Tibial nerve (tissue), 4 donors: ENCODE results near the gene MIF4GD. TPM values are rescaled to one million over a fixed set of nuclear protein-coding genes. Genes with fewer than 3 reads are reported as not detected.
"Not testable (repeated sequence)": the region's sequence is repeated elsewhere in the genome, so short reads cannot be mapped to it uniquely, and the experiment has no call there.

Experiments used
- DNase-seq, 2 donors: peaks; one replicate each; pipeline ENCODE4 v3.0.0-alpha.2; 2019; ENCODE audit warnings: low spot score in 2 of 2
- H3K27ac ChIP-seq, 4 donors: fragments of 200-600 bp; sonication (generic) in 3 of 4; one replicate each; pipeline ENCODE4 v1.5.1; 2017 to 2019; ENCODE audit warnings: mild to moderate bottlenecking in 1 of 4
- H3K27me3 ChIP-seq, 2 donors: fragments of 200-600 bp; sonication (generic) in 1 of 2; one replicate each; pipeline versions ENCODE4 v1.5.1 to v1.6.0; 2017 to 2019
- H3K36me3 ChIP-seq, 3 donors: fragments of 200-600 bp; sonication (generic); one replicate each; pipeline ENCODE4 v1.5.1; 2018 to 2019
- H3K4me1 ChIP-seq, 4 donors: fragments of 200-600 bp; sonication (generic) in 3 of 4; one replicate each; pipeline ENCODE4 v1.5.1; 2017 to 2019
- H3K4me3 ChIP-seq, 4 donors: fragments of 200-600 bp; sonication (generic) in 3 of 4; one replicate each; pipeline ENCODE4 v1.5.1; 2017 to 2019; ENCODE audit warnings: mild to moderate bottlenecking in 1 of 4, moderate library complexity in 1 of 4
- H3K9me3 ChIP-seq, 4 donors: fragments of 200-600 bp; sonication (generic) in 3 of 4; one replicate each; pipeline ENCODE4 v1.5.1; 2017 to 2019
- CTCF ChIP-seq, 5 experiments: fragments of 200-600 bp in 3 of 5; fragments of 450-650 bp in 2 of 5; sonication (generic) in 3 of 5; IDR thresholded peaks; one replicate each; pipeline ENCODE4 v1.5.1; 2016 to 2019; ENCODE audit warnings: antibody characterized with exemption in 5 of 5, mild to moderate bottlenecking in 3 of 5, moderate library complexity in 2 of 5
- EP300 ChIP-seq, 2 donors: sonication (generic); formaldehyde crosslinking; IDR thresholded peaks; one replicate each; pipeline ENCODE4 v1.6.1; 2017; ENCODE audit warnings: antibody characterized with exemption in 2 of 2, mild to moderate bottlenecking in 1 of 2
- POLR2A ChIP-seq, 2 donors: fragments of 450-650 bp; IDR thresholded peaks; one replicate each; pipeline ENCODE4 v1.6.1; 2017; ENCODE audit warnings: antibody characterized with exemption in 2 of 2, mild to moderate bottlenecking in 2 of 2, moderate library complexity in 2 of 2
- WGBS, 2 donors: methylation state at CpG; one replicate each; pipeline ENCODE4 v1.1.5; 2018; 5-methylcytosine and 5-hydroxymethylcytosine counted together
- total RNA-seq, 4 donors: library from RNA; depleted of rRNA; stranded (reverse); fragments of >200 nt; gene quantifications; one replicate each; pipeline ENCODE4 v1.1.0, GENCODE V29; 2016

The MIF4GD gene
- total RNA-seq, 4 donors from 2014 or later: 18.4 to 53.1 (median 41.0) TPM

GRCh38 chr17:75288770-75289114 lies 17.7 kb upstream of the MIF4GD start:
- Histone ChIP-seq H3K4me3 (peak overlapping the region; percentile 66 to 83 (median 72)), H3K4me1 (peaks cover 0 to 14% (median 4%) of the 10 kb centered on the region in 4 donors), H3K9me3 (no peaks in the 10 kb centered on the region), H3K27ac (peak overlapping the region in 3 of 4 donors; percentile 68 to 95 (median 91)), H3K36me3 (peaks cover 0 to 29% (median 0%) of the 10 kb centered on the region in 3 donors), H3K27me3 (no peaks in the 10 kb centered on the region)
- DNase-seq: no peak
- 1 to 2% methylated on average over 14 of the region's 14 CpGs for WGBS, 2 donors
- TF ChIP-seq EP300 (IDR thresholded peaks at IDR 0.05): no peak
- TF ChIP-seq POLR2A (IDR thresholded peaks at IDR 0.05): no peak
- TF ChIP-seq CTCF (IDR thresholded peaks at IDR 0.05): no peak

DNA sequence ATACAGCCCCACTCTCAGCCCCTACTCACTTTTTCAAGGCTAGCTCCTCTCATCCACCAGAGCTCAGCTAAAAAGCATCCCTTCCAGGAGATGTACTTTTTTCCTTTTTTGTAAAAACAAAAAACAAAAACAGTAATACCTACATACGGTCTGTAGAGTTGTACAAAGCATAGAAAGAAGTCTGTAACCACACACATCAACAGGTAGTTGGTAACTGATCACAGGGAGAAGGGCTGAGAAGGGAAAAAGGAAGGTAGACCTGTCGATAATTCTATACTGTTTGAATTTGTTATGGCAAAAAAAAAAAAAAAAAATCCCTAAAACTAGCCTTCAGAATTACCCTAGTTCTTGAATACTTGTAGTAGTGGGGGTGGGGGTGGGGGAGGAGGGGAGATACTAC lies 17.3 kb upstream of the MIF4GD start:
- H3K36me3 ChIP-seq: peaks cover 0 to 32% (median 0%) of the 10 kb centered on the region in 3 donors
- no peak for TF ChIP-seq CTCF (IDR thresholded peaks at IDR 0.05)
- no peak for TF ChIP-seq EP300 (IDR thresholded peaks at IDR 0.05)
- no peak for TF ChIP-seq POLR2A (IDR thresholded peaks at IDR 0.05)
- peak overlapping the region; percentile 66 to 83 (median 72) for H3K4me3 ChIP-seq
- peak overlapping the region in 1 of 4 donors; percentile 95 for H3K27ac ChIP-seq
- no peak for DNase-seq
- WGBS, 2 donors: 17 to 31% methylated on average over 2 of the region's 2 CpGs
- H3K9me3 ChIP-seq: no peaks in the 10 kb centered on the region
- no peaks in the 10 kb centered on the region for H3K27me3 ChIP-seq
- peaks cover 0 to 14% (median 4%) of the 10 kb centered on the region in 4 donors for H3K4me1 ChIP-seq

DNA sequence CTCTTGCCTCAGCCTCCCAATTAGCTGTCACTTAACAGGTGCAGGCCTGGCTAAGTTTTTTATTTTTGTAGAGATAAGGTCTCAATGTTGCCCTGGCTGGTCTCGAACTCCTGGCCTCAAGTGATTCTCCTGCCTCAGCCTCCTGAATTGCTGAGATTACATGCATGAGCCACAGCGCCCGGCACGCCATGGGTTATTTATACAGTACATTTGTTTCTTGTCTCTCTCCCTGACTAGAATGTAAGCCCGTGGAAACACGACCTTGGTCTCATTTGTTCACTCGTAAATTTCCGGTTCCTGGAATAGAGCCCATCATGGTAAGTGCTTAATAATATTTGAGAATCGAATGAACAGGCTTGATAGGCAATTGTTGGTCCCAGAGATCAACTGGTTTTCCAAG lies 16.2 kb upstream of the MIF4GD start:
- H3K27ac ChIP-seq: no peak overlapping the region
- TF ChIP-seq POLR2A (IDR thresholded peaks at IDR 0.05): no peak
- no peak for TF ChIP-seq CTCF (IDR thresholded peaks at IDR 0.05)
- no peak for TF ChIP-seq EP300 (IDR thresholded peaks at IDR 0.05)
- peaks cover 0 to 14% (median 4%) of the 10 kb centered on the region in 4 donors for H3K4me1 ChIP-seq
- 80 to 83% methylated on average over 9 of the region's 9 CpGs for WGBS, 2 donors
- H3K36me3 ChIP-seq: peaks cover 0 to 43% (median 3%) of the 10 kb centered on the region in 3 donors
- DNase-seq: no peak
- H3K9me3 ChIP-seq: no peaks in the 10 kb centered on the region
- no peaks in the 10 kb centered on the region for H3K27me3 ChIP-seq
- no peak overlapping the region for H3K4me3 ChIP-seq

- Histone ChIP-seq H3K9me3 (no peaks in the 10 kb centered on the region), H3K4me3 (no peak overlapping the region), H3K27me3 (no peaks in the 10 kb centered on the region), H3K36me3 (peaks cover 0 to 63% (median 7%) of the 10 kb centered on the region in 3 donors), H3K27ac (no peak overlapping the region), H3K4me1 (peaks cover 0 to 14% (median 4%) of the 10 kb centered on the region in 4 donors)
- WGBS, 2 donors: 80 to 81% methylated on average over 6 of the region's 6 CpGs
- no peak for DNase-seq
- TF ChIP-seq POLR2A (IDR thresholded peaks at IDR 0.05) (no peak), EP300 (IDR thresholded peaks at IDR 0.05) (no peak), CTCF (IDR thresholded peaks at IDR 0.05) (no peak)
Measured at GRCh38 chr17:75285123-75285522, 14.1 kb upstream of the MIF4GD start.

DNA sequence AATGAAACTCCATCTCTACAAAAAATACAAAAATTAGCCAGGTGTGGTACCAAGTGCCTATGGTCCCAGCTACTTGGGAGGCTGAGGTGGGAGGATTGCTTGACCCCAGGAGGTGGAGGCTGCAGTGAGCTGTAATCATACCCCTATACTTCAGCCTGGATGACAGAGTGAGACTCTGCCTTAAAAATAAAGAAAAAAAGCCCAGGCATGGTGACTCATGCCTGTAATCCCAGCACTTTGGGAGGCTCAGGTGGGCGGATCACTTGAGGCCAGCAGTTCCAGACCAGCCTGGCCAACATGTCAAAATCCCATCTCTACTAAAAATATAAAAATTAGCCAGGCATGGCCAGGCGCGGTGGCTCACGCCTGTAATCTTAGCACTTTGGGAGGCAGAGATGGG lies 9.2 kb upstream of the MIF4GD start:
- DNase-seq, H3K27me3 ChIP-seq, H3K9me3 ChIP-seq, H3K27ac ChIP-seq, H3K4me3 ChIP-seq, H3K4me1 ChIP-seq: not testable (repeated sequence)
- 95 to 96% methylated on average over 4 of the region's 4 CpGs for WGBS, 2 donors
- peaks cover 0 to 70% (median 7%) of the 10 kb centered on the region in 3 donors for H3K36me3 ChIP-seq

DNA sequence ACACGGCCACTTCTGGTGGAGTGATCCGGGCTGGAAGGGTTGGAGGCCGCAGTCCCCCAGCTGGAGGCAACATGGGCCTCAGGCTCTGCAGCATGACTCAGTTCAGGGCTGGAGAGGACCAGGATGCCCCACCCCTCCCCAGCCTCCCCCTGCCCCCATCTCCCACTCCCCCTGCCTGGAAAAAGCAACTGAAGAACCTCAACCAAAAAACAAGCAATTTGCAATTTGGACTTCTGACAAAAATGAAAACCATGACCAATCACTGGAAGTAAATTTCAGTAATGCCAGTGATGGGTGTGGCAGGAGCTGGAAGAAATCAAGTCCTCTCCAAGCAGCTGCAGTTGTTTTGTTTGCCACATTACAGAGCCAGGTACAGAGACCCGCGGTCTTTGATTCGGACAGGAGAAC lies 6.6 kb upstream of the MIF4GD start:
- no peak for TF ChIP-seq POLR2A (IDR thresholded peaks at IDR 0.05)
- no peak for TF ChIP-seq EP300 (IDR thresholded peaks at IDR 0.05)
- TF ChIP-seq CTCF (IDR thresholded peaks at IDR 0.05): no peak
- 76 to 80% methylated on average over 6 of the region's 6 CpGs for WGBS, 2 donors
- DNase-seq: no peak
- H3K27me3 ChIP-seq: no peaks in the 10 kb centered on the region
- peak overlapping the region in 1 of 4 donors; percentile 8 for H3K27ac ChIP-seq
- peaks cover 0 to 58% (median 7%) of the 10 kb centered on the region in 3 donors for H3K36me3 ChIP-seq
- H3K9me3 ChIP-seq: no peaks in the 10 kb centered on the region
- H3K4me1 ChIP-seq: peaks cover 0 to 3% (median 0%) of the 10 kb centered on the region in 4 donors
- H3K4me3 ChIP-seq: no peak overlapping the region
